Retinal pigment epithelial cell (primary cell): ENCODE data around the gene EFCAB10.
"Not testable (repeated sequence)": the region's sequence is repeated elsewhere in the genome, so short reads cannot be mapped to it uniquely, and the experiment has no call there.

ENCODE experiments used
- DNase-seq: peaks from one replicate; pipeline ENCODE4 v3.0.0-alpha.2; 2010; ENCODE audit warnings: low read depth
- H3K4me3 ChIP-seq: 2 replicates; pipeline ENCODE4 v1.5.1; 2011; ENCODE audit warnings: mild to moderate bottlenecking, low read length, control low read depth, moderate library complexity
- CTCF ChIP-seq: conservative IDR thresholded peaks from 2 replicates; pipeline ENCODE4 v1.5.1; 2011; ENCODE audit warnings: low read depth, low read length, control low read depth, inconsistent platforms

EFCAB10 gene

GRCh38 chr7:105531792-105532671 is 49.3 kb downstream of the EFCAB10 start, which contains the start of gene RINT1:
Gene RINT1, plus strand, starts transcription at chr7:105532201. Its CDS starts 115 bp downstream, at chr7:105532316.
- peak; percentile 79 for TF ChIP-seq CTCF
- H3K4me3 ChIP-seq, result peak within 1 kb of the TSS; percentile 95
- DNase-seq, result peak; percentile 77

GRCh38 chr7:105530546-105530945 is 50.7 kb downstream of the EFCAB10 start:
- H3K4me3 ChIP-seq, result no peak overlapping the region
- TF ChIP-seq CTCF, result no peak
- DNase-seq, result no peak

- no peak for TF ChIP-seq CTCF
These were observed 51.2 kb downstream of the EFCAB10 start for GRCh38 chr7:105530126-105530525.

GRCh38 chr7:105527737-105528136 is 53.6 kb downstream of the EFCAB10 start:
- not testable (repeated sequence) for DNase-seq, H3K4me3 ChIP-seq

More at GRCh38 chr7:105530126-105530525, 51.2 kb downstream of the EFCAB10 start:
- no peak for DNase-seq
- H3K4me3 ChIP-seq, result no peak overlapping the region

GRCh38 chr7:105524840-105525239 is 56.5 kb downstream of the EFCAB10 start:
- no peak for DNase-seq
- H3K4me3 ChIP-seq, result no peak overlapping the region
- TF ChIP-seq CTCF, result no peak

- DNase-seq, H3K4me3 ChIP-seq: not testable (repeated sequence)
These were observed 56.9 kb downstream of the EFCAB10 start for GRCh38 chr7:105524423-105524822.

GRCh38 chr7:105521717-105522463 is 59.4 kb downstream of the EFCAB10 start, which contains the start of gene PUS7:
Gene PUS7, minus strand, starts transcription at chr7:105522271. Its CDS starts 13,759 bp downstream, at chr7:105508512.
- no peak for TF ChIP-seq CTCF
- peak; percentile 59 for DNase-seq
- H3K4me3 ChIP-seq, result peak within 1 kb of the TSS; percentile 77
